ENCODE results near the gene TTC9B.

Gene TTC9B

DNA sequence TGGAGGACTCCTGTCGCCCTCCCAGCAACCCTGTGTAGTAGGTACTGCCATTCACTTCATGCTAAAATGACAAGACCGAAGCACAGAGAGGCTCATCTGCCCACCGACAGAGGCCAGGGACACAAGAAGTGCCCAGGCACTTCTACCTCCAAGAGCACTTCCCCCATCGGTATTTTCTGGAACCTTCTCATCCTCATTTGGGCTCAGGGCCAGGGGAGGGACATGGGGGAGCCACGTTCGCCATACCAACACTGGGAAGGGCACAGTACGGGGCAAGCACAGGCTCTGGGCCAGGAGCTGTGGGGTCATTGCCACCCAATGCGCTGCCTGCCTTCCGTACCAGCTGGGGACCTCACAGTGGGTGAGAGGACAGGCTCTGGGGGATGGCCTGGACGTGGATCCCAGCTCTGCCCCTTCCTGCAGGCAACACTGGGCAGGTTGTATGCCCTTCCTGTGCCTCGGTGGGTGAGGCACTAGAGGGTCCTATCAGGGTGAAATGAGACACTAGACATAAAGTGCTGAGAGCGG is 29.6 kb upstream of the TTC9B start:
- DNase-seq, result no peak

- no peak for DNase-seq
Observed at GRCh38 chr19:40247178-40247577, 29.0 kb upstream of the TTC9B start.

DNA sequence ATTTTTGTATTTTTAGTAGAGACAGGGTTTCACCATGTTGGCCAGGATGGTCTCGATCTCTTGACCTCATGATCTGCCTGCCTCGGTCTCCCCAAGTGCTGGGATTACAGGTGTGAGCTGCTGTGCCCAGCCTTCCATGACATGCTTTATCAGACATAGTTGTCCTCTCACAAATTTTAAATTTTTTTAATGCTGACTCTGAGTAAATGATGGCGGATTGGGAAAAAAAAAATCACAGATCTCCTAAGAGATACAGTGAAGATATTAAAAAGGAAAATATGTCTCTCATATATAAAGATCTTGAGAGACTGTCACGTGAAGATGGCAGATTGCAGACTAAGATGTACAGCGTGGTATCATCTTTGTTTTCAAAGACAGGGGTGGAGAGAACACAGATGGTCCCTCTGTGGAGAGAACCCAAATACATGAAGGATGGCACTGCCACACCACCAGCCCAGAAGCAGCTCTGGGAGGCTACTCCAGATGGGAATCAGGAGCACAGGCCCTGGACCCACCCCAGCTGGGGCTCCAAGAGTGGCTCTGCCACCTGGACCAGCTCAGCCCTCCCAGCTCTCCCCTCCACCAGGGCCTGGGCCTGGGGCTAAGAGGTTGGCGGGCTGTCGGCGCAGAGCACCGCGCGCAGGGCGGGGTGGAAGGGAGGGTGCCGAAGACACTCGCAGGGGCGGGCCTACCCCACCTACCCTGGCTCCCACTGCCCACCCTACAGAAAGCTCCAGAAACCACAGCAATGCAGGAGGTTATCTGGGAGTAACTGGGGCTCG is 28.3 kb upstream of the TTC9B start:
- DNase-seq, result no peak

DNA sequence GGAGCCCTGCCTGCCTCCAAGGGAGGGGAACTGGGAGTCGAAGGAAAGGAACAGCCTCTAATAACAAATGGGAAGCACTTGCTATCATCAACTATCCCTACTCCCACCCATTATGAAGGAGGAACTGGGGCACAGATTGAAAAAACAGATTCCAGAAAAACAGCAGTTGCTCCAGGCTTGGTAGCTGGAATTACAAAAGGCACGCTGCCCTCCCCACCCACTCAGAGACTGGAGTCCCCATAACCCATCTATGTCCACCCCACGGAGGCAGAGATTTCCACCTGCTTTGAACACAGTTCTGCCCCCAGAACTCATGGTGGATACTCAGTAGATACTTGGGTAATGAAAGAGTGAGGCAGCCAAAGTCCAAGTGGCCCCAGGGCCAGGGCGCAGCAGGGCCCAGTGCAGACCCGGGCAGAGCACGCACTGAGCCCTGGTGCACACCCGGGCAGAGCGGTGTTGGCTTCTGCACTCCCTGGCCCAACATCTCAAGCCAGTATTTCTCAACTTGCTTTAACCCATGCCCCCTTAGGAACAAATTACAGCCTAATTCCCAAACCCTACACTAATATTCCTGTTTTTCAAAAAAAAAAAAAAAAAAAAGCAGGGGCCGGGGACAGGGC is 27.4 kb upstream of the TTC9B start:
- no peak for DNase-seq

DNA sequence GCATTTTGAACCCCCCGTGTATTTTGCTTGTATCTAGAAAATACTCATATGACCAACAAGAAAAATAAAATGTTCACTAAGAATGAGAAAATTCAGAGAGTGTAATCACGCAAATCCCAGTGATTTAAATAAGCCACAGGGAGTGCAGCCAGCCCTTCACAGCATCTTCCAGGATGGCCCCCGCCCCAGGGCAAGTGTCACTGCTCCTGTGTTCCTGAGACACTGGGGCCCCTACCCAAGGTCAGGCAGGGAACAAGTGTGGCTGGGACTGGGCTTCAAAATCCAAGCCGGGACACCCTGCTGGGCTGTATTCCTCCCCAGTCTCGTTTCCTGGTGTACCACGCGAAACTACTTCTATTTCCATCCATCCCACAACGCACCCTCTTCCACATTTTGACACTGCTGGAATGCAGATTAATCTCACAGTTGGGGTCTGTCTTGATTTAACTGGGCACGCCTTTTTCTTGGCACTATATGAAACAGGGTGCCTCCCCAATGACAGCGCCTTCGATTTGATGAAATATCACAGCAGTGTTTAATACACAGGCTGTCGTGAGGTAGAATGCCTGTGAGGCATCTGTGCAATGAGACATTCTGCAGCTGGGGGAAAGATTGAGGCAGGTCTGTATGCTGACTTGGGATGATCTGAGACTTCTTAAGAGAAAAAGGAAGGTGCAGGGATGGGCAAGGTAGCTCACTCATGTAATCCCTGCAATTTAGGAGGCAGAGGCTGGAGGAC is 26.6 kb upstream of the TTC9B start:
- DNase-seq, result no peak

DNA sequence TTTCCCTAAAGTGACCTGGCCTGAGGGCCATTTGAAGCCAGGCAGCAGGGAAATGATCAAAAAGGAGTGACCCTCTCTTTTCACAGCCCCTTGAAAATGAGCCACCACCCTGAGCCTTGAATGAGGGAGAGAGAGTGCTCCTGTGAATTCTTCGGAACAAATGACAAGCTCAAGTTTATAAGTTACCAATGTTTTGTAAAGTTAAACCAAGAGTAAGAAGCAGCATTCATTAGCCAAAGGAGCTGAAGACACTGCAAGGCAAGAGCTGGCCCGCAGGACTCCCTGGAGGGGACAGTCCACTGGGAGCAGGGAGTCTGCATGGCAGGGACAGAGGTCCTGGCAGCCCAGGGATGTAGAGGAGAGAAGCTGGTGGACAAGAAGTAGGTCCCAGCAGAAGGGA is 25.0 kb upstream of the TTC9B start:
- no peak for DNase-seq

DNA sequence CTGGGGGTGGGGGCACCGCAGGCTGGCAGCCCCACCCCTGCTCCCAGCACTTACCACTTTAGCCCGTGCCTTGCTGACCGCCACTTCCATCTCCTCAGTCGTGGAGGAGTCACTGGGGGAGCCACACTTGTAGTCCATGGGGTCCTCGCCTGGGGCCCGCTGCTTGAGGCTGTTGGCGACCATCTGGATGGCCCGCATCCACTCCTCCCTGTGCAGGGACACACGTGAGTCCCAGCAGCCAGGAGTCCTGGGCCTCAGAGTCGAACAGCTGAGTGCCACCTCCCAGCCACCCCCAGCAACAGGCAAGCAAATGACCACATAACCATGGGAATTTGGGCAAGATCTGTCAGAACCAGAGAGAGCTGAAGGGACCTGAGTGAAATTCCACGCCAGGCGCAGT is 24.3 kb upstream of the TTC9B start:
- no peak for DNase-seq

GRCh38 chr19:40241809-40242384 is 23.7 kb upstream of the TTC9B start:
- no peak for DNase-seq

DNA sequence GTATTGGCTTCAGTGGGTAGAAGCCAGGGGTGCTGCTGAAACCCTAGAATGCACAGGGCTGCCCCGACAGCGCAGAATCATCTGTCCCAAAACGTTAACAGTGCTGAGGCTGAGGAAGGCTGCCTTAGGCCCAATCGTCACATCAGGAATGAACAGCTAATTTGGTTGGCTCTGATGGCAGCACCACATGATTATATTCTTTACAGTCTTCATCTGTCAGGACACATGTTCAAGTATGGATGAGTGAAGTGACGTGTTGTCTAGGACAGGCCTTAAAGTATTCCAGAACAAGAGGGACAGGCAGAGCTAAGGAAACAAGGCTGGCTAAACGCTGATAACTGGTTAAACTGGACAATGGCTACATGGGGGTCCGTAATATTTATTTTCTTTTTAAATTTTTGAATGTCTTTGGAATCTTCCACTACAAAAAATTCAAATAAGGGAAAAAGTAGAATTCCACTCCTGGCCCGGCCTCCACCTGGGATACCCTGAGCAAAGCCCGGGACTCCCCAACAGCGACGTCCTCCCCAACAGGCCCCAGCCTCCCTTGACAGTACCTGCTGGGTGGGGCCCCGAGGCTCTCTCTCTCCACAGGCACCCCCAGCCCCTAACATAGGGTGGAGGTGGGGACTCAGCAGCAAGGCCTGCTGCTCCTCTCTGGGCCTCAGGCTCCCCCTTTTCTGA is 23.1 kb upstream of the TTC9B start:
- no peak for DNase-seq

DNA sequence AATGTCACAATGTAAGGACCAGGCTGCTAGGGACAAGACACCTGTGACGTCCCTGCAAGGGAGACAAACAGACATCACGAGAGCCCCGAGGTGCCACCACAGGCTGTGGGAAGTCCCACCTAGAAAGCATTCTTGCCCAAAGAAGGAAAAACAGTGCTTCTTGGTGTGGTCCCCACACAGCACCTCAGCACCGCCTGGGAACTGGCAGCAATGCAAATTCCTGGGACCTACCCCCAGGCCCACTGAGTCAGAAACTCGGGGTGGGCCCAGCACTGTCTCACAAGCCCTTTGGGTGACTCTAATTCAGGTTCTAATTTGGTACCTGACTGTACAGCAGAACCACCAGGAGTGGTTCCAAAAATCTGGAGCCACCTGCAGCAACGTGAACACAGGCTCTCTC is 22.1 kb upstream of the TTC9B start:
- no peak for DNase-seq

DNA sequence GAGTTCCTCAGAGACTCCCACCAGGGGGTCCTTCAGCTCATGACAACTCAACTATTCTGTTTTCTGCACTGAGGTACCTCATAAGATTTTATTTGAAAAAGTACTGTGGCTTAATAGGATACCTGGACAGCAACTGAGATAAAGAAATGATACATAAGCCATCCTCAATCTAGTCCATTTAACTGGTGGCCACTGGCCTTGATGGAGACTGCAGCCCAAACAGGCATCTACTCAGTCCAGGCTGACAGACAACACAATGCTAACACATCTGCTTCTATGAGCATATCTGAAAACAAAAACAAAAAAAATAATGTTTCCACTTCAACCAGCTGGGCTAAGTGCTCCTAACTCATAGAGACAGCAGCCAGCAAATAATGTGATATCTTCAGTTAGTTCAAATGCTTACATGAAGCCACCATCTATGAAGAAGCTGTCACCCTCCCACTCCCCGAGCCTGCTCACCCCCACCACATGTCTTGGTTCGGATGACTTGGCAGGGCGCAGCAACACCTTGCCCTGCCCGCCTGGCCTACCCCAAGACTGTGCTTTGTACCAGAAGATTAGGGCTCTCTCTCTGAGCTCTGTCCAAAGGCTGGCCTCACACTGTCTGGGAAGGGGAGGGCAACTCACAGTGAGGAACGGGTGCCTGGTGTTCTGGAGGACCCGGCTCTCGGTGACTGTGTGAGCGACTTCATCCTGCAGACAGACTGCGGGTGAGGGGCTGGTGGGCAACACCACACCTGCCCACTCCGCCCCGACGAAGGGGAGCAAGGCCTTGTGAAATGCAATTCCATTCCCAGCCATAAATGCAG is 21.4 kb upstream of the TTC9B start:
- DNase-seq, result no peak

DNA sequence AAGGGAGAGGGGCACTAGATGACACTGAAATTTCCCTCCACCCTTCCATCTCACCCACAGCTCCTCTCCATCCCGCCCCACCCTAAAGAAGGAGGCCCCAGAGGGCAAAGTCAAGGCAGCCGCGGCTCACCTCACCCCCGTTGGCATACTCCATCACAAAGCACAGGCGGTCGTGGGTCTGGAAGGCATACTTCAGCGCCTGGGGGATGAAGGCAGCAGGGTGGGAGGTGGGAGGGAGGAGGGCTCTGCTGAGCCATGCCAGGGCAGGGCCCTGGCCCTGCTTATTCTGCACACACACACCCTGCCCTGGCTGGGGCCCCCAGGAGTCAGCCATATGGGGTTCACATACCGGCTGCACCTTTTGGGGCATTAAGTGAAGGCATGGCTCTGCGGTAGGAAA is 20.6 kb upstream of the TTC9B start:
- DNase-seq, result no peak

- DNase-seq, result no peak
Observed at GRCh38 chr19:40237791-40238190, 19.6 kb upstream of the TTC9B start.

DNA sequence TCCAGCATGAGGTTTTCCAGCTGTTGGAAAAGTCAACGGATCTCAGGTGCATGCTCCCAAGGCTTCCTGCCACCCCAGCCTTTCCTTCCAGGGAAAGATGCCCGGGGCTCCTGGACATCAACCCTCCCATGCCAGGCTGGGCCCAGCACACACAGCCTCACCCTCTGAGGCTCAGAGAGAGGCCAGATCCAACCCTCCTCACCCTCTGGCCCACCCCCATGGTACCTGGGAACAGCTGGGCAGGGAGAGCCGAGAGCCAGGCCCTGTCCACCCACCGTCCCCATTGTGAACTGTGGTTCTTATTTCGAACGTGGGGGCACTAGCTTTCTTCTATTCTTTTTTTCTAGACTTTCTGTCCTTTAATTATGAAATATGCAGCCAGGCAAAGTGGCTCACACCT is 18.2 kb upstream of the TTC9B start:
- DNase-seq, result no peak

- no peak for DNase-seq
Observed at GRCh38 chr19:40236026-40236355, 17.8 kb upstream of the TTC9B start.

GRCh38 chr19:40235238-40236025 is 17.2 kb upstream of the TTC9B start:
- no peak for DNase-seq

GRCh38 chr19:40234429-40235237 is 16.4 kb upstream of the TTC9B start:
- no peak for DNase-seq

- no peak for DNase-seq
Observed at GRCh38 chr19:40233811-40234389, 15.7 kb upstream of the TTC9B start.

DNA sequence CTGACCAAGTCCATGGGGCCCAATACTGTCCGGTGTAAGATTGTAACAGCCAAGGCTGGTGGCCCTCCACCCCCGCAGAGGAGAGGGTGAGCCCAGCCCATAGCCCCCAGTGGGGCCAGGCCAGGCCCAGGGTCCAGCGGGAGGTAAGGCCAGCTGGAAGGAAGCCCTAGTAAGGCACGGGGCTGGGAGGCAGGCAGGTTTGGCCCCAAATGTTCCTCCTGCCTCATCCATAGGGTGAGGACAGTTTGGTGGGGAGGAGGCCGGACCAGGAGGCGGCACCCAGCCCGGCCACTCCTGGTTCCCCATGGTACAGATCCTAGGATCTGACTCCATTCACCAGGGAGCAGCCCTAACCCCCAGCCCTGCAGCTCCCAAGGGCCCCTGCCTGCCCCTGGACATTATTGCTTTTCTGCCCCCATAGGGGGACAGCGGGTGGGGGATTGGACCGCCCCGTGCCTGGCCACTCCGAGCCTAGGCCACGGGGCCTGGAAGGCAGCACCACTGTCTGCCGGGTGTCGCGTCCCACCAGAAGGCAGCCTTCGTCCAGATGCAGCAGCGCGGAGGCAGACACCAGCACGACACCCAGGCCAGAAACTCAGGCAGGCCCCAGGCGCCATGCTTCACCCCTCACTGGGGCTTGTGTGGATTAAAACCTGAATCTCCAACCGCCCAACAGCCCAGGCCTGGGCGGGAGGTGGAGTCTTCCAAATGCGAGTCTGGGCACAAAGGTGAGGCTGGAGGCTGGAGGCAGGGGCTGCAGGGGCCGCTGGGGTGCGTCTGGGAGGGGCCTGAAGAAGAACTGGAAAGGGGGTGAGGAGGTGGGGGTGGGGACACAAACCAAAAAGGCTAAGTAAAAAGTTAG is 15.0 kb upstream of the TTC9B start:
- DNase-seq, result no peak

Data from fibroblast of skin of back (primary cell).